ENCODE data around the gene HTR2A. TPM values are rescaled to one million over a fixed set of nuclear protein-coding genes. Genes with fewer than 3 reads are reported as not detected.

Gene HTR2A
- total RNA-seq, 1 experiment from 2014 or later, result not detected

GRCh38 chr13:46926916-46927590, 30.2 kb upstream of the HTR2A start:
- H3K9me3 Mint-ChIP-seq, result peaks cover 22% of the 10 kb centered on the region
- H3K27me3 Mint-ChIP-seq (ENCODE audit: low read depth), result no peaks in the 10 kb centered on the region
- ATAC-seq (no peak), DNase-seq (ENCODE audit: low spot score) (no peak)
- ChIA-PET CTCF (interaction anchor here (0.6 kb wide), 1 partner anchor 39 kb away, joined by 3 read pairs; no protein-coding TSS in a partner anchor), POLR2A (no interaction called here)
- no peak for TF ChIP-seq OVOL2 (CRISPR knock-in tag; IDR thresholded peaks at IDR 0.05; ENCODE audit: borderline replicate concordance)
- TF ChIP-seq, protein P1, sequence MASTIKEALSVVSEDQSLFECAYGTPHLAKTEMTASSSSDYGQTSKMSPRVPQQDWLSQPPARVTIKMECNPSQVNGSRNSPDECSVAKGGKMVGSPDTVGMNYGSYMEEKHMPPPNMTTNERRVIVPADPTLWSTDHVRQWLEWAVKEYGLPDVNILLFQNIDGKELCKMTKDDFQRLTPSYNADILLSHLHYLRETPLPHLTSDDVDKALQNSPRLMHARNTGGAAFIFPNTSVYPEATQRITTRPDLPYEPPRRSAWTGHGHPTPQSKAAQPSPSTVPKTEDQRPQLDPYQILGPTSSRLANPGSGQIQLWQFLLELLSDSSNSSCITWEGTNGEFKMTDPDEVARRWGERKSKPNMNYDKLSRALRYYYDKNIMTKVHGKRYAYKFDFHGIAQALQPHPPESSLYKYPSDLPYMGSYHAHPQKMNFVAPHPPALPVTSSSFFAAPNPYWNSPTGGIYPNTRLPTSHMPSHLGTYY (CRISPR knock-in tag; IDR thresholded peaks at IDR 0.05), result no peak
- TF ChIP-seq, protein P2, sequence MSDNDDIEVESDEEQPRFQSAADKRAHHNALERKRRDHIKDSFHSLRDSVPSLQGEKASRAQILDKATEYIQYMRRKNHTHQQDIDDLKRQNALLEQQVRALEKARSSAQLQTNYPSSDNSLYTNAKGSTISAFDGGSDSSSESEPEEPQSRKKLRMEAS (CRISPR knock-in tag; IDR thresholded peaks at IDR 0.05), result no peak
- no peak for TF ChIP-seq GABPB1 (CRISPR knock-in tag; IDR thresholded peaks at IDR 0.05)
- TF ChIP-seq NR1H2 (CRISPR knock-in tag; IDR thresholded peaks at IDR 0.05), result no peak
- TF ChIP-seq JAZF1 (CRISPR knock-in tag; IDR thresholded peaks at IDR 0.05), result no peak
- TF ChIP-seq RELA (CRISPR knock-in tag; IDR thresholded peaks at IDR 0.05; ENCODE audit: borderline replicate concordance), result no peak
- no peak for TF ChIP-seq FOXJ3 (CRISPR knock-in tag; IDR thresholded peaks at IDR 0.05; ENCODE audit: borderline replicate concordance)
- no peak for TF ChIP-seq ZNF416 (CRISPR knock-in tag; IDR thresholded peaks at IDR 0.05)
- no peak for TF ChIP-seq CREM (CRISPR knock-in tag; IDR thresholded peaks at IDR 0.05)
- no peak for TF ChIP-seq ZNF219 (CRISPR knock-in tag; IDR thresholded peaks at IDR 0.05; ENCODE audit: borderline replicate concordance)
- no peaks in the 10 kb centered on the region for H3K4me1 Mint-ChIP-seq
- peaks cover 10% of the 10 kb centered on the region for H3K36me3 Mint-ChIP-seq
- H3K27ac Mint-ChIP-seq, result no peak overlapping the region
- no peak overlapping the region for H3K4me3 Mint-ChIP-seq

DNA sequence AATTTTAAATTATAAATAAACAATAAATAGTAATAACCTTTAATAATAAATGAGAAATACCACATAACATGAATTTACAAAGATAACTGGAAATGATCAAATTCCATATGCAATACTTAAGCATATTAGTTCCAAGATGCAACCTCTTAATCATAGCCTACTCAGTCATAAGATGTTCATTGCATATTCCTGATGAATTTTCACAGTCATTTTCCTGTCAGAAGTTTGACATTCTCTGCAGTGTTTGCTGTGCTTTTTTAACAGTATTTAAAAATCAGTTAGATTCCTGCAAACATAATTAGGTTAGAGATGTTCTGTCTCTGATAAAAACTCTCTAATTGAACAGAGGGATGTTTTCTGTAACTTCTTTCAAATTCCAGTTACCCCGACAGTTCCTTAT, 28.6 kb upstream of the HTR2A start:
- Mint-ChIP-seq H3K4me1 (no peaks in the 10 kb centered on the region), H3K27ac (no peak overlapping the region), H3K27me3 (ENCODE audit: low read depth) (no peaks in the 10 kb centered on the region), H3K9me3 (peaks cover 8% of the 10 kb centered on the region; the same call in 1 of the 2 replicates), H3K36me3 (no peaks in the 10 kb centered on the region), H3K4me3 (no peak overlapping the region)
- no peak for DNase-seq (ENCODE audit: low spot score)
- ChIA-PET POLR2A (no interaction called here), CTCF (no interaction called here)
- no peak for ATAC-seq
- TF ChIP-seq, protein P1 (CRISPR knock-in tag; IDR thresholded peaks at IDR 0.05), result no peak

- CTCF ChIA-PET, result interaction anchor here (1.4 kb wide), 1 partner anchor 19 kb away, joined by 3 read pairs; no protein-coding TSS in a partner anchor
- no peaks in the 10 kb centered on the region for H3K4me1 Mint-ChIP-seq
- TF ChIP-seq, protein P3, sequence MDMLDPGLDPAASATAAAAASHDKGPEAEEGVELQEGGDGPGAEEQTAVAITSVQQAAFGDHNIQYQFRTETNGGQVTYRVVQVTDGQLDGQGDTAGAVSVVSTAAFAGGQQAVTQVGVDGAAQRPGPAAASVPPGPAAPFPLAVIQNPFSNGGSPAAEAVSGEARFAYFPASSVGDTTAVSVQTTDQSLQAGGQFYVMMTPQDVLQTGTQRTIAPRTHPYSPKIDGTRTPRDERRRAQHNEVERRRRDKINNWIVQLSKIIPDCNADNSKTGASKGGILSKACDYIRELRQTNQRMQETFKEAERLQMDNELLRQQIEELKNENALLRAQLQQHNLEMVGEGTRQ (CRISPR knock-in tag; IDR thresholded peaks at IDR 0.05), result no peak
- TF ChIP-seq NR3C1 (CRISPR knock-in tag; conservative IDR thresholded peaks at IDR 0.05; ENCODE audit: low read depth), result no peak
- no peak for TF ChIP-seq TP53 (CRISPR knock-in tag; IDR thresholded peaks at IDR 0.05)
- no peak for TF ChIP-seq AR (CRISPR knock-in tag; IDR thresholded peaks at IDR 0.05)
- no peak for TF ChIP-seq ETV6 (CRISPR knock-in tag; IDR thresholded peaks at IDR 0.05)
- TF ChIP-seq RORB (CRISPR knock-in tag; IDR thresholded peaks at IDR 0.05), result no peak
- no peak for TF ChIP-seq MXD4 (CRISPR knock-in tag; IDR thresholded peaks at IDR 0.05; ENCODE audit: borderline replicate concordance)
- no peak for TF ChIP-seq NR2C2 (CRISPR knock-in tag; IDR thresholded peaks at IDR 0.05)
- no peak for TF ChIP-seq TCF7 (CRISPR knock-in tag; IDR thresholded peaks at IDR 0.05; ENCODE audit: low read depth)
- TF ChIP-seq ZNF425 (CRISPR knock-in tag; conservative IDR thresholded peaks at IDR 0.05), result no peak
- no peak for TF ChIP-seq ZNF423 (CRISPR knock-in tag; IDR thresholded peaks at IDR 0.05)
These were observed 17.5 kb upstream of the HTR2A start for GRCh38 chr13:46914341-46914740.

More at GRCh38 chr13:46914341-46914740, 17.5 kb upstream of the HTR2A start:
- DNase-seq (ENCODE audit: low spot score) (no peak), ATAC-seq (no peak)
- Mint-ChIP-seq H3K27me3 (ENCODE audit: low read depth) (no peaks in the 10 kb centered on the region), H3K36me3 (peaks cover 14% of the 10 kb centered on the region), H3K4me3 (no peak overlapping the region), H3K9me3 (peaks cover 20% of the 10 kb centered on the region), H3K27ac (no peak overlapping the region)
- POLR2A ChIA-PET, result no interaction called here

All from WTC11 (cell line).